Panc1 (cell line): ENCODE data around the gene EQTN.

Experiments used
- CTCF ChIP-seq: fragments of 450-650 bp; IDR thresholded peaks from 2 replicates; pipeline ENCODE4 v1.5.1; 2017; ENCODE audit warnings: mild to moderate bottlenecking
- POLR2AphosphoS5 ChIP-seq: IDR thresholded peaks from 2 replicates; pipeline ENCODE4 v1.6.1; 2012; ENCODE audit warnings: mild to moderate bottlenecking, low read depth, low read length, moderate library complexity
- REST ChIP-seq, 2 experiments: IDR thresholded peaks; 2 replicates each; pipeline ENCODE4 v1.6.1; 2011 to 2012; ENCODE audit warnings: low read depth in 2 of 2, control low read depth in 1 of 2, low read length in 1 of 2, mild to moderate bottlenecking in 1 of 2, moderate library complexity in 1 of 2; ENCODE audit not compliant: insufficient read depth in 1 of 2

GRCh38 chr9:27293996-27294395, 3.0 kb downstream of the EQTN start:
- TF ChIP-seq CTCF (no peak), REST (IDR thresholded peaks at IDR 0.05; ENCODE audit: insufficient read depth in 1 of 2, low read depth in 2 of 2, low read length in 1 of 2) (no peak), POLR2AphosphoS5 (no peak)
